HK-2 (cell line): Measurements from ENCODE around the gene CSNK1A1L.
"Not testable (repeated sequence)": the region's sequence is repeated elsewhere in the genome, so short reads cannot be mapped to it uniquely, and the experiment has no call there.

Experiments used
- DNase-seq: peaks from one replicate; pipeline ENCODE4 v3.0.0-alpha.2; 2018; ENCODE audit not compliant: unreplicated experiment

CSNK1A1L gene

GRCh38 chr13:37058910-37059847 lies 46.3 kb downstream of the CSNK1A1L start, which contains the start of gene SUPT20H:
Gene SUPT20H, minus strand, starts transcription at chr13:37059688. Its CDS starts 8,198 bp downstream, at chr13:37051490.
- peak; percentile 88 for DNase-seq

GRCh38 chr13:37056228-37056627 lies 49.2 kb downstream of the CSNK1A1L start:
- not testable (repeated sequence) for DNase-seq
